HCT116 (cell line): Measurements from ENCODE around the gene GABPA. TPM values are rescaled to one million over a fixed set of nuclear protein-coding genes. Genes with fewer than 3 reads are reported as not detected.
A peak's percentile ranks its signal among the peaks of the same experiment; 100 is the strongest.

Source experiments
- ATAC-seq: fragments of 200-7000 bp; cut with Tn5 transposase; 2 replicates; pipeline ENCODE4 v1.9.1; 2020; ENCODE audit warnings: mild to moderate bottlenecking, moderate library complexity
- BruUV-seq: library from RNA; stranded (reverse); fragments of 400-500 nt; replicated peaks from 2 replicates; lab custom pipeline; 2021; lab: Mats Ljungman, UMichigan
- CTCF ChIA-PET: fragments of 300-600 bp; sonication (Branson Sonifier 250); formaldehyde crosslinking; loops from one replicate; lab custom pipeline; 2021; ENCODE audit warnings: antibody characterized with exemption; lab: Charles Lee
- POLR2A ChIA-PET: fragments of 300-600, 350-600 bp; sonication (Branson Sonifier 250); formaldehyde crosslinking; loops from one replicate; lab custom pipeline; 2021; ENCODE audit warnings: antibody characterized with exemption; lab: Charles Lee
- RAD21 ChIA-PET, 2 experiments: fragments of 300-600 bp; sonication (Branson Sonifier 250); formaldehyde crosslinking; loops; one replicate each; lab custom pipeline; 2023; ENCODE audit warnings: low total read pairs in 2 of 2; ENCODE audit not compliant: uncharacterized antibody in 2 of 2, unreplicated experiment in 2 of 2, low non-redundant PET in 1 of 2; lab: Charles Lee
- DNase-seq: peaks from one replicate; pipeline ENCODE4 v3.0.0-alpha.2; 2010; ENCODE audit warnings: low read depth, low spot score
- H2AFZ ChIP-seq: fragments of 200-600 bp; shearing (Covaris generic), sonication (generic); 2 replicates; pipeline ENCODE4 v1.6.1; 2017; ENCODE audit warnings: low read depth, mixed run types, mixed read lengths, antibody characterized with exemption, low read length; ENCODE audit not compliant: poor library complexity, severe bottlenecking
- H3K27ac ChIP-seq: 2 replicates; pipeline ENCODE4 v1.5.1; 2012; ENCODE audit warnings: low read depth, low read length
- H3K27me3 ChIP-seq: fragments of 200-600 bp; sonication (generic); 2 replicates; pipeline ENCODE4 v1.6.1; 2016; ENCODE audit warnings: mixed run types, low read length, mixed read lengths; ENCODE audit not compliant: insufficient read depth
- H3K36me3 ChIP-seq, 2 experiments: fragments of 200-500 bp in 1 of 2; fragments of 200-600 bp in 1 of 2; sonication (Bioruptor generic) in 1 of 2; sonication (generic) in 1 of 2; 2 replicates each; pipeline versions ENCODE4 v1.5.1 to v1.6.1; 2014 to 2016; ENCODE audit warnings: low read length in 2 of 2, inconsistent platforms in 1 of 2, mixed read lengths in 1 of 2, mixed run types in 1 of 2; ENCODE audit not compliant: insufficient read depth in 2 of 2, control insufficient read depth in 1 of 2
- H3K4me1 ChIP-seq, 2 experiments: fragments of 200-600 bp in 1 of 2; sonication (generic) in 1 of 2; 2 replicates each; pipeline versions ENCODE4 v1.5.1 to v1.6.1; 2012 to 2017; ENCODE audit warnings: low read length in 2 of 2, inconsistent platforms in 1 of 2, mild to moderate bottlenecking in 1 of 2, mixed read lengths in 1 of 2, mixed run types in 1 of 2, moderate library complexity in 1 of 2; ENCODE audit not compliant: insufficient read depth in 2 of 2, control insufficient read depth in 1 of 2
- H3K4me2 ChIP-seq: fragments of 200-600 bp; sonication (generic); 2 replicates; pipeline ENCODE4 v1.6.1; 2017; ENCODE audit warnings: mixed run types, low read length, mixed read lengths
- H3K4me3 ChIP-seq, 2 experiments: fragments of 200-600 bp in 1 of 2; sonication (generic) in 1 of 2; replicated peaks in 1 of 2; 2 replicates each; pipeline ENCODE4 v1.5.1; 2011 to 2016; ENCODE audit warnings: low read length in 2 of 2, control low read depth in 1 of 2, low read depth in 1 of 2, mild to moderate bottlenecking in 1 of 2, mixed read lengths in 1 of 2, mixed run types in 1 of 2
- H3K79me2 ChIP-seq: fragments of 200-600 bp; sonication (generic); 2 replicates; pipeline ENCODE4 v1.6.1; 2017; ENCODE audit warnings: mild to moderate bottlenecking, mixed run types, low read length, moderate library complexity, mixed read lengths; ENCODE audit not compliant: insufficient read depth
- H3K9ac ChIP-seq: fragments of 200-600 bp; sonication (generic); 2 replicates; pipeline ENCODE4 v1.6.1; 2016; ENCODE audit warnings: low read length, mixed read lengths
- H3K9me2 ChIP-seq: fragments of 200-600 bp; sonication (generic), shearing (Covaris generic); 2 replicates; pipeline ENCODE4 v1.6.1; 2017; ENCODE audit warnings: mixed run types, mild to moderate bottlenecking, moderate library complexity; ENCODE audit not compliant: insufficient read depth
- H3K9me3 ChIP-seq, 2 experiments: fragments of 200-500 bp in 1 of 2; fragments of 200-600 bp in 1 of 2; sonication (Bioruptor generic) in 1 of 2; sonication (generic) in 1 of 2; 2 replicates each; pipeline ENCODE4 v1.6.1; 2014 to 2017; ENCODE audit warnings: low read length in 2 of 2, mixed read lengths in 2 of 2, inconsistent platforms in 1 of 2, low read depth in 1 of 2, mild to moderate bottlenecking in 1 of 2, mixed run types in 1 of 2, moderate library complexity in 1 of 2; ENCODE audit not compliant: control insufficient read depth in 1 of 2, insufficient read depth in 1 of 2
- H4K20me1 ChIP-seq: fragments of 200-600 bp; sonication (generic), shearing (Covaris generic); 2 replicates; pipeline ENCODE4 v1.6.1; 2017; ENCODE audit warnings: mixed run types, mild to moderate bottlenecking, moderate library complexity; ENCODE audit not compliant: insufficient read depth
- CEBPB ChIP-seq: IDR thresholded peaks from 2 replicates; pipeline ENCODE4 v1.6.1; 2012; ENCODE audit warnings: low read depth
- CTCF ChIP-seq, 3 experiments: fragments of 200-600 bp in 1 of 3; sonication (generic) in 1 of 3; IDR thresholded peaks in 2 of 3; conservative IDR thresholded peaks in 1 of 3; 2 replicates each; pipeline ENCODE4 v1.5.1; 2012 to 2017; ENCODE audit warnings: low read depth in 2 of 3, low read length in 2 of 3, antibody characterized with exemption in 1 of 3, borderline replicate concordance in 1 of 3, control low read depth in 1 of 3, mild to moderate bottlenecking in 1 of 3, mixed read lengths in 1 of 3, mixed run types in 1 of 3, moderate library complexity in 1 of 3; ENCODE audit not compliant: insufficient read depth in 1 of 3
- ELF1 ChIP-seq: IDR thresholded peaks from 2 replicates; pipeline ENCODE4 v1.6.1; 2012; ENCODE audit warnings: low read depth, borderline replicate concordance
- FOSL1 ChIP-seq: IDR thresholded peaks from 2 replicates; pipeline ENCODE4 v1.6.1; 2012; ENCODE audit warnings: low read depth
- RAD21 ChIP-seq: IDR thresholded peaks from 2 replicates; pipeline ENCODE4 v1.6.1; 2012; ENCODE audit warnings: low read depth, mild to moderate bottlenecking
- SRF ChIP-seq: IDR thresholded peaks from 2 replicates; pipeline ENCODE4 v1.6.1; 2012; ENCODE audit warnings: low read depth
- YY1 ChIP-seq: IDR thresholded peaks from 2 replicates; pipeline ENCODE4 v1.6.1; 2011; ENCODE audit warnings: low read length, low read depth, moderate library complexity, mild to moderate bottlenecking; ENCODE audit not compliant: insufficient replicate concordance; ENCODE audit errors: extremely low read depth
- intact Hi-C: fragments of 100-400 bp; cut with micrococcal nuclease; formaldehyde crosslinking; loops from 2 replicates; pipeline ENCODE4 v1.10.0; 2022
- total RNA-seq: library from RNA; stranded (reverse); gene quantifications from one replicate; pipeline ENCODE4 v1.2.1, GENCODE V29; 2021; ENCODE audit not compliant: unreplicated experiment
- TF ChIP-seq, protein P1 (sequence below): IDR thresholded peaks from 2 replicates; pipeline ENCODE4 v1.6.1; 2012

The GABPA gene
- total RNA-seq, 1 experiment from 2014 or later = 23.6 TPM

DNA sequence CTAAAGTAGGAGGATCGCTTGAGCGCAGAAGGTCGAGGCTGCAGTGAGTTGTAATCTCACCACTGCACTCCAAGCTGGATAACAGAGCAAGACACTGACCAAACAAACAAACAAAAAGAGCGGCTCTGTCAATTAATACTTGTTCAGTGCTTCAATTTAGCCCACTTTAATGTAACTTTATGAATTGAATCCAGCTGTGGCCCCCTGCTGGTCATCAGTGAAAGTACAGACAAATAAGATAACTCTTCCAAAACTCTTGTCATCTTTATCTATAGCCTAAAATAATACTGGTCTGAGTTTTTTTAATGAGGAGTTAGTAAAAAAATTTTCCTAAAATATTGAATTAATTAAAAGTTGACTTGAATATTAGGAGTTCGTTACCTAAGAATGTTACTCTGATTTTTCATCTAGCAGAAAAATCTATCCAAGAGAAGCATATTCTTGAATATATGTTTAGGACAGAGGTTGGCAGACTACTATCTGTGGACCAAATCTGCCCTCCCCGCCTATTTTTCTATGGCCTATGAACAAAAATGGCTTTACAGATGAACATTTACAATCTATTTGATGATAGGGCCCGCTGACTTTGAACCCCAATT, 26.2 kb upstream of the GABPA start:
- no TSS peak for BruUV-seq
- ATAC-seq = no peak
- Histone ChIP-seq H3K27me3 (no peaks in the 10 kb centered on the region), H3K79me2 (no peaks in the 10 kb centered on the region), H3K4me1 (no peaks in the 10 kb centered on the region), H3K4me2 (no peak overlapping the region), H3K9me2 (no peaks in the 10 kb centered on the region), H3K9ac (no peak overlapping the region), H3K9me3 (no peaks in the 10 kb centered on the region), H2AFZ (no peak overlapping the region)
- CTCF ChIA-PET = interaction anchor here (0.6 to 1.3 kb wide), 6 partner anchors 9 to 101 kb away, joined by 3 to 10 read pairs (median 3); no protein-coding TSS in a partner anchor
- POLR2A ChIA-PET = no interaction called here
- RAD21 ChIA-PET = no interaction called here
- intact Hi-C loops = loop anchor here (1.0 kb wide), 1 partner anchor 100 kb away; no protein-coding TSS in a partner anchor
- TF ChIP-seq CEBPB = no peak
- no peak for TF ChIP-seq ELF1
- no peak for TF ChIP-seq SRF
- no peak for TF ChIP-seq FOSL1
- TF ChIP-seq CTCF (IDR thresholded peaks at IDR 0.05 in 2 of 3, conservative IDR thresholded peaks at IDR 0.05 in 1 of 3; ENCODE audit: borderline replicate concordance in 1 of 3, insufficient read depth in 1 of 3, low read depth in 2 of 3, low read length in 2 of 3) = peak; percentile 30 to 84 (median 73); a peak in 5 of 6 replicates
- no peak for TF ChIP-seq YY1
- TF ChIP-seq, protein P1, sequence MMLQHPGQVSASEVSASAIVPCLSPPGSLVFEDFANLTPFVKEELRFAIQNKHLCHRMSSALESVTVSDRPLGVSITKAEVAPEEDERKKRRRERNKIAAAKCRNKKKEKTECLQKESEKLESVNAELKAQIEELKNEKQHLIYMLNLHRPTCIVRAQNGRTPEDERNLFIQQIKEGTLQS = no peak
- TF ChIP-seq RAD21 = peak; percentile 35; the same call in 1 of the 2 replicates
- TF ChIP-seq, all 23 proteins: peak for 2
- no peak overlapping the region for H3K4me3 ChIP-seq
- H4K20me1 ChIP-seq = no peaks in the 10 kb centered on the region
- no peaks in the 10 kb centered on the region for H3K36me3 ChIP-seq
- DNase-seq = peak; percentile 26
- no peak overlapping the region for H3K27ac ChIP-seq
